Measurements from ENCODE around the gene CACUL1. TPM values are rescaled to one million over a fixed set of nuclear protein-coding genes. Genes with fewer than 3 reads are reported as not detected.
"Not testable (repeated sequence)": the region's sequence is repeated elsewhere in the genome, so short reads cannot be mapped to it uniquely, and the experiment has no call there.

CACUL1 gene
- total RNA-seq, 2 experiments from 2014 or later, result 27.5 to 27.6 TPM

DNA sequence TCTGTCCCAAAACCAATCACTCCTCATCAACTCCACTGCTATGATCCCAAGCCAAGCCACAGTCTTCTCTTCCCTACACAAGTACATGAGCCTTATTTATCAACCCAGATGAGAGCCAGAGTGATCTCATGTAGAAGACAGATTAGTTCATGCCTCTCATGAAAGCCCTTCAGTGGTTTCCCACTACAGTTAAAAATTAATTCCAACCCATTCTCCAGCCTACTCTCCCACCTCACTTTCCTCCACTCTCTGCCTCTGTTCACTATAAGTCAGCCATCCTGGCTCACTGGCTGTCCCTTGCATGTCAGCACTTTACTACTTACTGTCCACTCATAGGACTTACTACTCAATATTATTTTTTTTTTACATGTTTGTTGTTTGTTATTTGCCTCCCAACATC, 67.3 kb downstream of the CACUL1 start:
- H3K27me3 Mint-ChIP-seq, result no peaks in the 10 kb centered on the region
- H3K4me3 Mint-ChIP-seq, result no peak overlapping the region
- H3K9me3 Mint-ChIP-seq, result no peaks in the 10 kb centered on the region
- CTCF ChIA-PET, result no interaction called here
- DNase-seq, result no peak
- H3K27ac Mint-ChIP-seq, result no peak overlapping the region
- POLR2A ChIA-PET, result no interaction called here
- peaks cover 43% of the 10 kb centered on the region for H3K36me3 Mint-ChIP-seq (ENCODE audit: low read depth)
- H3K4me1 Mint-ChIP-seq, result no peaks in the 10 kb centered on the region

- ChIA-PET CTCF (no interaction called here), POLR2A (no interaction called here)
- Mint-ChIP-seq H3K27me3 (no peaks in the 10 kb centered on the region), H3K27ac (no peak overlapping the region), H3K9me3 (no peaks in the 10 kb centered on the region), H3K4me3 (no peak overlapping the region), H3K36me3 (ENCODE audit: low read depth) (peaks cover 49% of the 10 kb centered on the region), H3K4me1 (peaks cover 9% of the 10 kb centered on the region)
- DNase-seq, result no peak
Observed at GRCh38 chr10:118682533-118682932, 72.2 kb downstream of the CACUL1 start.

DNA sequence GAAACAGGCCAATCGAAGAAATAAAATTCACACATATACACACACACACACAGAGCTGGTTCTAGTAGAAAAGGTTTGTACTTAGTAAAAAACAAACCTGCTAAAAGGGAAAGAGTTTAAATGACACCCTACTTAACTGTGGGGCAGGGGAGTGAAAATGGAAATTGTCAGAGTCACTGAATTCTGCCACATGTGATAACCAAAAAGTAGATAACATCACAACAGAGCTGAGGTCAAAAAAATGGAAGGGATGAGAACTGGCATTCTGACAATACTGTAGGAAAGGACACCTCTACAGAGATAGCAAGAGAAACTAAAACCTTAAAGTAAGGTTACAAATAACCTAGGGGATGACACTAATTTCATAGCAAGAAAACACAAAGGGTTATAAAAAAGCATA, 74.6 kb downstream of the CACUL1 start:
- Mint-ChIP-seq H3K27me3 (no peaks in the 10 kb centered on the region), H3K9me3 (no peaks in the 10 kb centered on the region), H3K27ac (no peak overlapping the region), H3K4me1 (peaks cover 9% of the 10 kb centered on the region), H3K4me3 (no peak overlapping the region), H3K36me3 (ENCODE audit: low read depth) (peaks cover 29% of the 10 kb centered on the region)
- ChIA-PET CTCF (no interaction called here), POLR2A (no interaction called here)
- DNase-seq, result no peak

- POLR2A ChIA-PET, result no interaction called here
- no peak overlapping the region for H3K4me3 Mint-ChIP-seq
- H3K4me1 Mint-ChIP-seq, result peaks cover 8% of the 10 kb centered on the region
- DNase-seq, result no peak
- H3K9me3 Mint-ChIP-seq, result no peaks in the 10 kb centered on the region
- CTCF ChIA-PET, result interaction anchor here (0.6 kb wide), 1 partner anchor 33 kb away, joined by 5 read pairs; no protein-coding TSS in a partner anchor
- H3K27ac Mint-ChIP-seq, result no peak overlapping the region
- no peaks in the 10 kb centered on the region for H3K27me3 Mint-ChIP-seq
- H3K36me3 Mint-ChIP-seq (ENCODE audit: low read depth), result peaks cover 3% of the 10 kb centered on the region
Observed at GRCh38 chr10:118674226-118674919, 80.4 kb downstream of the CACUL1 start.

- Mint-ChIP-seq H3K4me1 (peaks cover 13% of the 10 kb centered on the region), H3K27ac (no peak overlapping the region), H3K27me3 (no peaks in the 10 kb centered on the region), H3K36me3 (ENCODE audit: low read depth) (peaks cover 3% of the 10 kb centered on the region), H3K4me3 (no peak overlapping the region), H3K9me3 (no peaks in the 10 kb centered on the region)
- no peak for DNase-seq
- CTCF ChIA-PET, result interaction anchor here (1.1 kb wide), 1 partner anchor 8 kb away, joined by 3 read pairs; no protein-coding TSS in a partner anchor
- POLR2A ChIA-PET, result no interaction called here
Observed at GRCh38 chr10:118672766-118673715, 81.7 kb downstream of the CACUL1 start.

- POLR2A ChIA-PET, result no interaction called here
- Mint-ChIP-seq H3K4me1 (peaks cover 13% of the 10 kb centered on the region), H3K27ac (peak overlapping the region; percentile 60), H3K4me3 (no peak overlapping the region), H3K9me3 (no peaks in the 10 kb centered on the region), H3K27me3 (no peaks in the 10 kb centered on the region), H3K36me3 (ENCODE audit: low read depth) (peaks cover 3% of the 10 kb centered on the region)
- DNase-seq, result no peak
- CTCF ChIA-PET, result no interaction called here
Observed at GRCh38 chr10:118672153-118672552, 82.6 kb downstream of the CACUL1 start.

DNA sequence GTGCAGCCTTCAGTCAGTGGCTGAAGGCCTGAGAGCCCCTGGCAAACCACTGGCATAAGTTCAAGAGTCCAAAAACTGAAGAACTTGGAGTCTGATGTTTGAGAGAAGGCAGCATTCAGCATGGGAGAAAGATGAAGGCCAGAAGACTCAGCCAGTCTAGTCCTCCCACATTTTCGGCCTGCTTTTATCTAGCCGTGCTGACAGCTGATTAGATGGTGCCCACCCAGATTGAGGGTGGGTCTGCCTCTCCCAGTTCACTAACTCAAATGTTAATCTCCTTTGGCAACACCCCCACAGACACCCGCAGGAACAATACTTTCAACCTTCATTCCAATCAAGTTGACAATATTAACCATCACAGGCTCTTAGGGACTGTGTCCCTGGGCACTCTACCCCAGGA, 83.5 kb downstream of the CACUL1 start:
- peaks cover 13% of the 10 kb centered on the region for H3K4me1 Mint-ChIP-seq
- CTCF ChIA-PET; H3K4me3 Mint-ChIP-seq; H3K36me3 Mint-ChIP-seq (ENCODE audit: low read depth); DNase-seq; H3K27me3 Mint-ChIP-seq; H3K27ac Mint-ChIP-seq; POLR2A ChIA-PET; H3K9me3 Mint-ChIP-seq: not testable (repeated sequence)

DNA sequence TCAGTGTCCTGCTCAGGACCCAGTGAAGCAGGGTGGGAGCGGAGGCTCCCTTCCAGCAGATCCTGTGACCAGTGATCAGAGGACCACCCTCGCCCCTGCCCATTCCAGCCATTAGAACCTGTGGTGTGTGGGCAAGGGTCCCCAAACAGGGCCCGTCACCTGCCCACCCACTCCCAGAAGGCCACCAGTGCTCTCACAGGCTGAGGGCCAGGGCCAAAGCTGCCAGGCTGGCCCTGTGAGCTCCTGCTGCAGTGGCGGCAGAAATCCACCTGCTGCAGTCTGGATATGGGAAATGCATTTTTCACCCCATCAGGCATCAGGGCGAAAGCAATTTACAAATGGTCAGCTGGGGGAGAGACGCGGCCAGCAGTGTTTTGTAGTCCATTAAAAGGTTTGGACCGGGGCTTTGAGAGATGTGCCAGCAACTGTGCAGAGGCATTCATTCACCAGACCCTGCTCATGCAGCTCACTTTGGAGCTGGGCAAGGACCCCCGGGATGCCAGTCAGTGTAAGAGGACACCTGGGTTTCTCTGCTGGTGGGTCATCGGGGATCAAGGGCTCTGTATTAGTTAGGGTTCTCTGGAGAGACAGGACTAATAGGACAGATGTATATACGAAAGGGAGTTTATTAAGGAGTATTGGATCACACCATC, 84.2 kb downstream of the CACUL1 start:
- Mint-ChIP-seq H3K27ac (no peak overlapping the region), H3K36me3 (ENCODE audit: low read depth) (peaks cover 3% of the 10 kb centered on the region)
- POLR2A ChIA-PET, result no interaction called here

GRCh38 chr10:118669835-118670234, 84.9 kb downstream of the CACUL1 start:
- Mint-ChIP-seq H3K27me3 (no peaks in the 10 kb centered on the region), H3K27ac (no peak overlapping the region), H3K36me3 (ENCODE audit: low read depth) (peaks cover 3% of the 10 kb centered on the region), H3K9me3 (no peaks in the 10 kb centered on the region), H3K4me1 (peaks cover 13% of the 10 kb centered on the region), H3K4me3 (no peak overlapping the region)
- POLR2A ChIA-PET, result no interaction called here
- CTCF ChIA-PET, result interaction anchor here (0.5 kb wide), 1 partner anchor 89 kb away, joined by 3 read pairs; no protein-coding TSS in a partner anchor
- DNase-seq, result no peak

More for the DNA sequence above, 84.2 kb downstream of the CACUL1 start:
- H3K4me1 Mint-ChIP-seq, result peaks cover 13% of the 10 kb centered on the region
- no peaks in the 10 kb centered on the region for H3K9me3 Mint-ChIP-seq
- H3K27me3 Mint-ChIP-seq, result no peaks in the 10 kb centered on the region
- CTCF ChIA-PET, result no interaction called here
- DNase-seq, result no peak
- no peak overlapping the region for H3K4me3 Mint-ChIP-seq

GRCh38 chr10:118669020-118669791, 85.6 kb downstream of the CACUL1 start:
- no peak overlapping the region for H3K27ac Mint-ChIP-seq
- H3K4me1 Mint-ChIP-seq, result peaks cover 15% of the 10 kb centered on the region
- peaks cover 3% of the 10 kb centered on the region for H3K36me3 Mint-ChIP-seq (ENCODE audit: low read depth)
- no peak for DNase-seq
- no peak overlapping the region for H3K4me3 Mint-ChIP-seq
- H3K27me3 Mint-ChIP-seq, result no peaks in the 10 kb centered on the region
- ChIA-PET CTCF (interaction anchor here (0.5 to 1.1 kb wide), 2 partner anchors 25 to 90 kb away, joined by 3 read pairs; no protein-coding TSS in a partner anchor), POLR2A (no interaction called here)
- no peaks in the 10 kb centered on the region for H3K9me3 Mint-ChIP-seq

GRCh38 chr10:118668228-118668952, 86.4 kb downstream of the CACUL1 start:
- ChIA-PET CTCF (interaction anchor here (1.1 kb wide), 1 partner anchor 26 kb away, joined by 3 read pairs; no protein-coding TSS in a partner anchor), POLR2A (no interaction called here)
- H3K4me3 Mint-ChIP-seq, result no peak overlapping the region
- H3K27ac Mint-ChIP-seq, result no peak overlapping the region
- H3K27me3 Mint-ChIP-seq, result no peaks in the 10 kb centered on the region
- H3K36me3 Mint-ChIP-seq (ENCODE audit: low read depth), result peaks cover 3% of the 10 kb centered on the region
- DNase-seq, result no peak
- H3K9me3 Mint-ChIP-seq, result no peaks in the 10 kb centered on the region
- H3K4me1 Mint-ChIP-seq, result peaks cover 23% of the 10 kb centered on the region

- no peak overlapping the region for H3K4me3 Mint-ChIP-seq
- peaks cover 2% of the 10 kb centered on the region for H3K9me3 Mint-ChIP-seq
- H3K36me3 Mint-ChIP-seq (ENCODE audit: low read depth), result peaks cover 3% of the 10 kb centered on the region
- H3K27me3 Mint-ChIP-seq, result no peaks in the 10 kb centered on the region
- POLR2A ChIA-PET, result no interaction called here
- DNase-seq, result no peak
- CTCF ChIA-PET, result interaction anchor here (1.1 kb wide), 1 partner anchor 26 kb away, joined by 3 read pairs; no protein-coding TSS in a partner anchor
- H3K4me1 Mint-ChIP-seq, result peaks cover 29% of the 10 kb centered on the region
- no peak overlapping the region for H3K27ac Mint-ChIP-seq
Observed at GRCh38 chr10:118667732-118668131, 87.0 kb downstream of the CACUL1 start.
